Subcutaneous abdominal adipose tissue (tissue), 5 donors: ENCODE results near the gene GSTO2.
"Not testable (repeated sequence)": the region's sequence is repeated elsewhere in the genome, so short reads cannot be mapped to it uniquely, and the experiment has no call there.

Experiments
- H3K27ac ChIP-seq: one replicate; pipeline ENCODE4 v1.7.0; 2013; ENCODE audit warnings: low read depth, mild to moderate bottlenecking, inconsistent platforms, low read length, moderate library complexity
- H3K27me3 ChIP-seq, 5 donors: one replicate each; pipeline ENCODE4 v1.7.0; 2013; ENCODE audit warnings: low read length in 5 of 5, inconsistent platforms in 1 of 5; ENCODE audit not compliant: control insufficient read depth in 5 of 5, insufficient read depth in 4 of 5
- H3K36me3 ChIP-seq, 5 donors: one replicate each; pipeline ENCODE4 v1.7.0; 2013; ENCODE audit warnings: low read length in 5 of 5; ENCODE audit not compliant: control insufficient read depth in 5 of 5, insufficient read depth in 5 of 5
- H3K4me1 ChIP-seq, 5 donors: one replicate each; pipeline ENCODE4 v1.7.0; 2013; ENCODE audit warnings: low read length in 5 of 5, mild to moderate bottlenecking in 3 of 5, moderate library complexity in 1 of 5; ENCODE audit not compliant: control insufficient read depth in 5 of 5, insufficient read depth in 5 of 5
- H3K4me3 ChIP-seq, 5 donors: one replicate each; pipeline ENCODE4 v1.7.0; 2013; ENCODE audit warnings: low read length in 5 of 5, low read depth in 1 of 5
- H3K9ac ChIP-seq, 5 donors: one replicate each; pipeline ENCODE4 v1.7.0; 2013; ENCODE audit warnings: low read length in 5 of 5, mild to moderate bottlenecking in 4 of 5, moderate library complexity in 3 of 5
- H3K9me3 ChIP-seq, 5 donors: one replicate each; pipeline ENCODE4 v1.7.0; 2013; ENCODE audit warnings: low read length in 5 of 5; ENCODE audit not compliant: control insufficient read depth in 5 of 5
- donor health status: healthy.
- donor health status: healthy.
- donor health status: healthy.
- donor health status: healthy.
- donor health status: healthy.

The GSTO2 gene

GRCh38 chr10:104240078-104240477 is 28.9 kb upstream of the GSTO2 start:
- Histone ChIP-seq H3K36me3 (no peaks in the 10 kb centered on the region), H3K27ac (no peak overlapping the region), H3K4me3 (no peak overlapping the region)

GRCh38 chr10:104242545-104242944 is 26.4 kb upstream of the GSTO2 start:
- no peak overlapping the region for H3K9ac ChIP-seq
- H3K27ac ChIP-seq: no peak overlapping the region
- no peaks in the 10 kb centered on the region for H3K4me1 ChIP-seq
- no peak overlapping the region for H3K4me3 ChIP-seq
- H3K9me3 ChIP-seq: no peaks in the 10 kb centered on the region
- no peaks in the 10 kb centered on the region for H3K36me3 ChIP-seq
- no peaks in the 10 kb centered on the region for H3K27me3 ChIP-seq

More at GRCh38 chr10:104240078-104240477, 28.9 kb upstream of the GSTO2 start:
- Histone ChIP-seq H3K9ac (no peak overlapping the region), H3K27me3 (peaks cover 0 to 2% (median 0%) of the 10 kb centered on the region in 5 donors), H3K4me1 (no peaks in the 10 kb centered on the region), H3K9me3 (peaks cover 0 to 3% (median 0%) of the 10 kb centered on the region in 5 donors)

- H3K27ac ChIP-seq, H3K27me3 ChIP-seq, H3K4me3 ChIP-seq, H3K9ac ChIP-seq, H3K4me1 ChIP-seq, H3K9me3 ChIP-seq, H3K36me3 ChIP-seq: not testable (repeated sequence)
Observed at GRCh38 chr10:104243009-104243408, 26.0 kb upstream of the GSTO2 start.

GRCh38 chr10:104243512-104243911 is 25.5 kb upstream of the GSTO2 start:
- H3K27ac ChIP-seq: no peak overlapping the region
- H3K4me3 ChIP-seq: no peak overlapping the region
- no peaks in the 10 kb centered on the region for H3K36me3 ChIP-seq

GRCh38 chr10:104245066-104245632 is 23.8 kb upstream of the GSTO2 start:
- Histone ChIP-seq H3K9me3 (no peaks in the 10 kb centered on the region), H3K4me1 (no peaks in the 10 kb centered on the region), H3K9ac (no peak overlapping the region), H3K36me3 (no peaks in the 10 kb centered on the region), H3K27me3 (no peaks in the 10 kb centered on the region), H3K27ac (no peak overlapping the region), H3K4me3 (no peak overlapping the region)

More at GRCh38 chr10:104243512-104243911, 25.5 kb upstream of the GSTO2 start:
- H3K9ac ChIP-seq: no peak overlapping the region
- H3K9me3 ChIP-seq: no peaks in the 10 kb centered on the region
- no peaks in the 10 kb centered on the region for H3K27me3 ChIP-seq
- no peaks in the 10 kb centered on the region for H3K4me1 ChIP-seq

- H3K4me1 ChIP-seq: no peaks in the 10 kb centered on the region
- H3K4me3 ChIP-seq: no peak overlapping the region
- H3K27me3 ChIP-seq: no peaks in the 10 kb centered on the region
- H3K9ac ChIP-seq: no peak overlapping the region
- H3K9me3 ChIP-seq: no peaks in the 10 kb centered on the region
- no peaks in the 10 kb centered on the region for H3K36me3 ChIP-seq
- no peak overlapping the region for H3K27ac ChIP-seq
Observed at GRCh38 chr10:104246976-104247375, 22.0 kb upstream of the GSTO2 start.

- no peak overlapping the region for H3K4me3 ChIP-seq
- no peaks in the 10 kb centered on the region for H3K9me3 ChIP-seq
- H3K27me3 ChIP-seq: no peaks in the 10 kb centered on the region
- no peaks in the 10 kb centered on the region for H3K4me1 ChIP-seq
- H3K27ac ChIP-seq: no peak overlapping the region
- no peak overlapping the region for H3K9ac ChIP-seq
- no peaks in the 10 kb centered on the region for H3K36me3 ChIP-seq
Observed at GRCh38 chr10:104247513-104248146, 21.4 kb upstream of the GSTO2 start.

GRCh38 chr10:104248931-104249330 is 20.1 kb upstream of the GSTO2 start:
- H3K27me3 ChIP-seq, H3K9me3 ChIP-seq, H3K4me3 ChIP-seq, H3K27ac ChIP-seq, H3K9ac ChIP-seq, H3K4me1 ChIP-seq, H3K36me3 ChIP-seq: not testable (repeated sequence)

GRCh38 chr10:104250371-104250770 is 18.6 kb upstream of the GSTO2 start:
- Histone ChIP-seq H3K9ac (no peak overlapping the region), H3K9me3 (no peaks in the 10 kb centered on the region), H3K36me3 (no peaks in the 10 kb centered on the region), H3K27ac (no peak overlapping the region), H3K27me3 (no peaks in the 10 kb centered on the region), H3K4me1 (peaks cover 0 to 16% (median 8%) of the 10 kb centered on the region in 5 donors), H3K4me3 (no peak overlapping the region)

GRCh38 chr10:104251443-104251842 is 17.5 kb upstream of the GSTO2 start:
- H3K9me3 ChIP-seq: no peaks in the 10 kb centered on the region
- H3K27ac ChIP-seq: no peak overlapping the region
- no peak overlapping the region for H3K9ac ChIP-seq
- H3K4me1 ChIP-seq: peaks cover 0 to 25% (median 19%) of the 10 kb centered on the region in 5 donors
- H3K4me3 ChIP-seq: no peak overlapping the region
- H3K36me3 ChIP-seq: no peaks in the 10 kb centered on the region
- H3K27me3 ChIP-seq: no peaks in the 10 kb centered on the region
